Loucy (cell line): ENCODE measurements around the gene BCKDHB.

ENCODE experiments used
- EZH2phosphoT487 ChIP-seq: fragments of 200-600 bp; IDR thresholded peaks from 2 replicates; pipeline ENCODE4 v1.6.1; 2018; ENCODE audit warnings: antibody characterized with exemption, mild to moderate bottlenecking, moderate library complexity, borderline replicate concordance
- TF ChIP-seq, protein P1 (sequence below): fragments of 200-600 bp; sonication (generic); conservative IDR thresholded peaks from 2 replicates; pipeline ENCODE4 v1.5.1; 2014; ENCODE audit warnings: mild to moderate bottlenecking, antibody characterized with exemption, low read length

DNA sequence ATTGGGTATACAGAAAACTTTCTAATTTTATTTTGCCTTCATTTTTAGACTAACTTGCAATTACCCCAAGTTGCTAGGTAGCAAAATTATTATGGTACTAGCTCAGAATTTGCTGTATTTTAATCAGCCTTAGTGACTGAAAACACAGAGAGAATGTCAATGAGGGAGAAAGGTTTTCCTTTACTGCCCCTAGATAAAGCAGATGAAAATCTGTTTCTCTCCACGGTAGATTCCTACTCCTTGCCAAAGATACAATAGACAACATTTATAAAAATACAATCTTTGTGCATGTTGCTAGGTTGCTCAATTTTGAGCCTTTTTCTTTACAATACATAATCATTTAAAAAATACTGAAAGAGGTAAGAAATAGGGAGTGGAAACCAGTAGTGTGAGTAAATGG, 222.2 kb downstream of the BCKDHB start:
- TF ChIP-seq, protein P1, sequence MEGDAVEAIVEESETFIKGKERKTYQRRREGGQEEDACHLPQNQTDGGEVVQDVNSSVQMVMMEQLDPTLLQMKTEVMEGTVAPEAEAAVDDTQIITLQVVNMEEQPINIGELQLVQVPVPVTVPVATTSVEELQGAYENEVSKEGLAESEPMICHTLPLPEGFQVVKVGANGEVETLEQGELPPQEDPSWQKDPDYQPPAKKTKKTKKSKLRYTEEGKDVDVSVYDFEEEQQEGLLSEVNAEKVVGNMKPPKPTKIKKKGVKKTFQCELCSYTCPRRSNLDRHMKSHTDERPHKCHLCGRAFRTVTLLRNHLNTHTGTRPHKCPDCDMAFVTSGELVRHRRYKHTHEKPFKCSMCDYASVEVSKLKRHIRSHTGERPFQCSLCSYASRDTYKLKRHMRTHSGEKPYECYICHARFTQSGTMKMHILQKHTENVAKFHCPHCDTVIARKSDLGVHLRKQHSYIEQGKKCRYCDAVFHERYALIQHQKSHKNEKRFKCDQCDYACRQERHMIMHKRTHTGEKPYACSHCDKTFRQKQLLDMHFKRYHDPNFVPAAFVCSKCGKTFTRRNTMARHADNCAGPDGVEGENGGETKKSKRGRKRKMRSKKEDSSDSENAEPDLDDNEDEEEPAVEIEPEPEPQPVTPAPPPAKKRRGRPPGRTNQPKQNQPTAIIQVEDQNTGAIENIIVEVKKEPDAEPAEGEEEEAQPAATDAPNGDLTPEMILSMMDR: no peak
- no peak for TF ChIP-seq EZH2phosphoT487
